HG03342 (cell line): ENCODE measurements around the gene SIX1.

Experiments
- ATAC-seq: cut with Tn5 transposase; IDR thresholded peaks from one replicate; pipeline ENCODE4 v1.9.1; 2021; ENCODE audit warnings: mild to moderate bottlenecking, moderate library complexity; ENCODE audit not compliant: unreplicated experiment

The SIX1 gene

DNA sequence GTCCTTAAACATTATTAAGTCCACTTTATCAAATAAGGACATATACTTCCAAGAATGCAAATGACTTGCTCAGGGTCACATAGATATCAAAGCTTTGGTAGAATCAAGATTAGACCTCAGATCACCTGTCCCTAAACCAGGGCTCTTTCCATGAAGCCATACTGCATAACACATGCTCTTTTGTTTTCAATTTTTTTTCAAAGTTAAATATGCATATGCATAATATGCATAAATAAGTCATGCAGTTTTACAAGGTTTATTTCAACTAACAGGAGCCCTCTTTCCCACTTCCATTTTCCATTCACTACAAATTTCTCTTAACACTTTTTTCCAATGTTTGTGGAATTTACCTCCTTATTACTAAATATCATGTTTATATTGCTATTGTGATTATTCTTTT is 53.1 kb downstream of the SIX1 start:
- ATAC-seq = no peak

DNA sequence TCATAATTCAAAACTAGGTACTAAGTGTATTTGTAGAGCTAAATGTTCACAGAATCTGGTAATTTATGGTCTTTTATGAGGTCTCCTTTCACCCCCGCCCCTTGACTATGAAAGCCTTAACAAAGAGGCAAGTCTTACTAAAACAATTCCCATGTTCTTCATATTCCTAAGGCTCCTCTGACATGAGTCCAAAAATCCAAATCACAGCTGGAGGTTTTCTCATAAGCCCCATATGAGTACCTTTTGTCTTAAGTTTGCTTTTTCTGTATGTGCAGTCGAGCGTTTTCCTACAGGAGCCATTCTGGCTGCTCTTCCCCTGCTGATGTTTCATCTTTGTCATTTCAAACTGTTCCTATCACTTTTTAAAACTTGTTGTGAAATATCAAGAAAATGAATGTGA is 55.2 kb downstream of the SIX1 start:
- no peak for ATAC-seq
